Limb (tissue), 2 donors: ENCODE measurements around the gene NT5DC1.
A peak's percentile ranks its signal among the peaks of the same experiment; 100 is the strongest.

Experiments
- DNase-seq, 2 donors: peaks; one replicate each; pipeline ENCODE4 v3.0.0-alpha.2; 2016; ENCODE audit errors: extremely low spot score in 2 of 2

The NT5DC1 gene

GRCh38 chr6:116100419-116101301 is at the start of gene NT5DC1:
Gene NT5DC1, plus strand, starts transcription at chr6:116100853. Its CDS starts 78 bp downstream, at chr6:116100931.
- peak; percentile 75 to 86 for DNase-seq

GRCh38 chr6:116051244-116051643 is 49.4 kb upstream of the NT5DC1 start:
- DNase-seq: no peak

- DNase-seq: no peak
Measured at GRCh38 chr6:116055513-116055912, 45.1 kb upstream of the NT5DC1 start.

GRCh38 chr6:116057766-116058165 is 42.9 kb upstream of the NT5DC1 start:
- no peak for DNase-seq

- DNase-seq: no peak
Measured at GRCh38 chr6:116059713-116060571, 40.7 kb upstream of the NT5DC1 start.

- DNase-seq: peak in 1 of 2 donors; percentile 13
Measured at GRCh38 chr6:116060572-116061283, 39.9 kb upstream of the NT5DC1 start, which contains the start of gene FRK. Gene FRK, minus strand, starts transcription at chr6:116060891. Its CDS starts 580 bp downstream, at chr6:116060311.

GRCh38 chr6:116062496-116062895 is 38.2 kb upstream of the NT5DC1 start:
- DNase-seq: no peak

- DNase-seq: no peak
Measured at GRCh38 chr6:116064666-116065065, 36.0 kb upstream of the NT5DC1 start.

GRCh38 chr6:116066789-116067188 is 33.9 kb upstream of the NT5DC1 start:
- DNase-seq: no peak

- no peak for DNase-seq
Measured at GRCh38 chr6:116070101-116070500, 30.6 kb upstream of the NT5DC1 start.

GRCh38 chr6:116070616-116071389 is 29.9 kb upstream of the NT5DC1 start:
- DNase-seq: peak in 1 of 2 donors; percentile 29

GRCh38 chr6:116072368-116072767 is 28.3 kb upstream of the NT5DC1 start:
- DNase-seq: no peak

GRCh38 chr6:116073765-116074440 is 26.8 kb upstream of the NT5DC1 start:
- DNase-seq: no peak

GRCh38 chr6:116074732-116075390 is 25.8 kb upstream of the NT5DC1 start:
- no peak for DNase-seq

GRCh38 chr6:116078522-116078921 is 22.1 kb upstream of the NT5DC1 start:
- DNase-seq: no peak

- DNase-seq: no peak
Measured at GRCh38 chr6:116078945-116079344, 21.7 kb upstream of the NT5DC1 start.

GRCh38 chr6:116083052-116083451 is 17.6 kb upstream of the NT5DC1 start:
- DNase-seq: no peak

GRCh38 chr6:116084284-116084683 is 16.4 kb upstream of the NT5DC1 start:
- DNase-seq: no peak

- no peak for DNase-seq
Measured at GRCh38 chr6:116087437-116088027, 13.1 kb upstream of the NT5DC1 start.
